ENCODE data around the gene RAB5A.
"Not testable (repeated sequence)": the region's sequence is repeated elsewhere in the genome, so short reads cannot be mapped to it uniquely, and the experiment has no call there.

The RAB5A gene, protein sequence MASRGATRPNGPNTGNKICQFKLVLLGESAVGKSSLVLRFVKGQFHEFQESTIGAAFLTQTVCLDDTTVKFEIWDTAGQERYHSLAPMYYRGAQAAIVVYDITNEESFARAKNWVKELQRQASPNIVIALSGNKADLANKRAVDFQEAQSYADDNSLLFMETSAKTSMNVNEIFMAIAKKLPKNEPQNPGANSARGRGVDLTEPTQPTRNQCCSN

DNA sequence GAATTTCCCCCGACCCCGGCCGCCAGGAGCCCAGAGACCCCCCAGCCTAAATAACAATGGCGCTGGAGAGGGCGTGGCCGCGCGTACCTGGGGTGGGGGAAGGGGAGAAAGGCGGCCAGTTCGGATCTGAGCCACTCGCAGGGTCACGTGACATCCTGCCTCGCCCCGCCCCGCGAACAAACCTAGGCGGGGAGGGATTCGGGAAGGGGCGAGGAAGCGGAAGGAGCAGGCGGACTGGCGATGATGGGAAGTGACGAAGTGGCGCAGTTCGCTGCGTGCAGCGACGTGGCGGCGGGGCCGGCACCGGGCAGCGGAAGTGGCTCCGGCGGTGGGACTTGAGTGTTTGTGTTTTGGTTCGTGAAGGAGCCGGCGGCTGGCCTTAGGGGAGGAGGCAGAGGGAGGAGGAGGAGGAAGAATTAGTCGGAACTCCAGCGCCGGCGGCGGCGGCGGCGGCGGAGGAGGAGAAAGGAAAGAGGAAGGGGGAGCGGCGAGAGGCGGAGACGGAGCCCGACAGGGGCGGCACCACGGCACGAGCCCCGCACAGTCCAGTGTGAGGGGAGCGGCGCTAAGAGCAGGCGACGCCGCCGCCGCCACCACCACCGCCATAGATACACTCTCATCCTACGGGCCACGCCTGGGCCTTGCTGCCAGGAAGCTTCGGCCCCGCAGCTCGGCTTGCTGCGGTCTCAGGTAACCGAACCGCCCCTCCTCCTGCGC, at the start of gene RAB5A:
Gene RAB5A, plus strand, starts transcription at position 266 of the 717 bp plus-strand sequence. CDS start 3,802 bp downstream, outside the sequence.
- peak; percentile 97 to 99 for DNase-seq

DNA sequence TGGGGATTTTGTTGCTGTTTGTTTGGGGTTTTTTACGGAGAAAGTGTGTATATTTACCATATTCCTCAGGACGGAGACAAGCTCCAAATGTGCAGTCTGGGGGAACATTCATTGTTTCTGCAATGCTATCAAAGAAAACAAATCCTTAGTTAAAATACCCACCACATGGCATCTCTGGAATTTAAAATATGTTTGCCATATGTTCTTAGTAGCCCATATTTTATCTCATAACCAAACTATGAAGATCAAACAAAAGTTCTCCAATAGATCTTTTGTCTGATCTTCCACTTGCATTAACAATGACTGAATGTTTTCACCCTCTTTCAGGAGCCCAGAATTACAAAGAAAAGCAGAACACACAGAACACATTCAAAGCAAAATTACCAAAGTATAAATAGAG, 48.2 kb upstream of the RAB5A start:
- peak in 1 of 2 experiments; percentile 10 for DNase-seq

DNA sequence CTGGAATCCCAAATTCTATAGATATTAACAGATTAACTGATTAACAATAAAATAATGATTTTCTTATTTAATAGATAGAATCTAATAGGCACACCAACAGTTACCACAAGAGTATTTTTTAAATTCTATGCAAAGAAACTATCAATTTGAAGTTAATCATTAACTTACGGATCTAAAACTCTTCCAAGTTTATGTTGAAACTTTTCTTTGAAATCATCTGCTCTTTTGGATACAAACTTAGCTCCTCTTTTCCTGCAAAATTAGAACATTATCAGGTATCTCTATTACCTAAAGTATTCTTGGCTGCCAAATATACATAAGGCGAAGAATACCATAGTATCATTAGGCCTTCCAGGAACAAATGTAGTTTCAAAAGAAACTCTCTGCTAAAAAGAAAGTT, 47.6 kb upstream of the RAB5A start:
- no peak for DNase-seq

DNA sequence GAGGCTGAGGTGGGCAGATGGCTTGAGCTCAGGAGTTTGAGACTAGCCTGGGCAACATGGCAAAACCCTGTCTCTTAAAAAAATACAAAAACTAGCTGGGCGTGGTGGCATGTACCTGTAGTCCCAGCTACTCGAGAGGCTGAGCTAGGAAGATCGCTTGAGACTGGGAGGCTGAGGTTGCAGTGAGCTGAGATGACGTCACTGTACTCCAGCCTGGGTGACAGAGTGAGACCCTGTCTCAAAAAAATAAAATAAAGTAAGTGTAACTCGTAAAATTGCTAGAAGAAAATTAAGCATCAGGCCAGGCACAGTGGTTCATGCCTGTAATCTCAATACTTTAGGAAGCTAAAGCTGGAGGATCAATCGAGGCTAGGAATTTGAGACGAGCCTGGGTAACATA, 47.1 kb upstream of the RAB5A start:
- DNase-seq, result not testable (repeated sequence)

DNA sequence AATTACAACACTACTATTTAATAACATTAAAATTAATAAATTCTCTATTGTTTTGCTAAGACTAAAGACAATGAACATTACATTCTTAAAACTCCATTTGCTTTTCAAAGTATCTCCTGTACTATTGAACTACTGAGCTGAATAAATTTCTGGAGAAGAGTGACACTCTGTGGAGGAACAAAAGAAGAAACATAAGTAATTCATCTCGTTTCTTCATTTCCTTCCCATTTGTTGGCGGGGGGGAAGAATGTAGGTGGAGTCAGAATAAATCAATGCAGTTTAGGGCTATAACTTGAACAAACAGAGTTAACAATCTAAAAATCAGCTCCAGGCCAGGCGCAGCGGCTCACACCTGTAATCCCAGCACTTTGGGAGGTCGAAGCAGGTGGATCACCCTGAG, 45.6 kb upstream of the RAB5A start:
- DNase-seq, result peak in 1 of 2 experiments; percentile 33

DNA sequence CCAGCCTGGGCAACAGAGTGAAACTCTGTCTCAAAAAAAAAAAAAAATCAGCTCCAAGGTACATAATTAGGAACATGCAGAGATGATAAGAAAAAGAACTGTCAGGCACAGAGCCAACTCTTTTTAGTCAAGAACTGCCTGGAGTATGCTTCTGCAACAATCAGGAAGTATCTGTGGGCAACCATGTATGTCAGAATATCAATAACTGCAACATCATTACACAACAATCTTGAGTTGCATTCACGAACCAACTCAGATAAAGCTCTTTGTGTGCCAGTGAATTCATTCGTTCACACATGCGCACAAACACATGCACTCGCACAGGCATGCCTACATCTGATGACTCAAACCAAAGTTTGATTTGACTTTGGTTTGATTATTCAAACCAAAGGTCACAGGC, 45.0 kb upstream of the RAB5A start:
- no peak for DNase-seq

DNA sequence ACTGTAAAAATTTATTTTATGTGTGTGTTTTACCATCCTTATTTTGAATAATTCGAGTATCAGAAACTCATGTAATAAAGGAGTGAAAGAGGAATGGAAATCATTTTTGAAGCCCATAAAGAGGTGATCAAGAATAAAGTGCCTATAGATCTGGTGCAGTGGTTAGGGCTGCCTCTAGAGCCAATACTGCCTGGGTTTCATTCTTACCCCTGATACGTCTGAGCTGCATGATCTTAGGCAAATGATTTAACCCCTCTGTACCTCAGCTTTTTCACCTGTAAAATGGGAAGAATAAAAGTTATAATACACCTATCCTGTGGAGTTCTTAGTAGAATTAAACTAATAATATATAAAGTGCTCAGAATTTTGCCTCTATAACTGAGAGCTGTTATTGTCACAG, 43.2 kb upstream of the RAB5A start:
- DNase-seq, result no peak

DNA sequence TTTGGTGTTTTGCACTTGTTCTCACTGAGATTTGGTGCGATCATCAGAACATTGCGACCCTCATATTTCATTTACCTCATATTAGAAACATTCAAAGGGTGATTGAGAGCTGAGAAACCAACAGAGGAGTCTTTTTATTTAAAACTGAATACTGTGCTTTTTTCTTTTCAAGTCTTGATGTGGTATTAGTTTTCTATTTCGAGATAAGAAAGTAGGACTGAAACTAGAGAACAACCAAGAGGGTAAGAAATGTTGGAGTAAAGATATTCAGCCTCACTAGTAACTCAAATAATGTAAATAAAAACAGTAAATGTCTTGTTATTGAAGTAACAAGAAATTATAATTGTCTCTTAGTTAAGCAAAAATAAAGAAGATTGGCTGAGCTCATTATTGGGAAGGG, 39.4 kb upstream of the RAB5A start:
- no peak for DNase-seq

DNA sequence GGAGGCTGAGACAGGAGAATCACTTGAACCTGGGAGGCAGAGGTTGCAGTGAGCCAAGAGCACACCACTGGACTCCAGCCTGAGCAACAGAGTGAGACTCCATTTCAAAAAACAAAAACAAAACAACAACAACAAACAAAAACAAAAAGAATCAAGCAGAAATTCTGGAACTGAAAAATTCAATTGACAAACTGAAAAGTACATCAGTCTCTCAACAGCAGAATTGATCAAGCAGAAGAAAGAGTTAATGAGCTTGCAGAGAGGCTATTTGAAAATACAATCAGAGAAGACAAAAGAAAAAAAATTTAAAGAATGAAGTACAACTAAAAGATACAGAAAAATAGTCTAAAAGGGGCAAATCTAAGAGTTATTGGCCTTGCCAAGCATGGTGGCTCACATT, 35.4 kb upstream of the RAB5A start:
- DNase-seq, result no peak

DNA sequence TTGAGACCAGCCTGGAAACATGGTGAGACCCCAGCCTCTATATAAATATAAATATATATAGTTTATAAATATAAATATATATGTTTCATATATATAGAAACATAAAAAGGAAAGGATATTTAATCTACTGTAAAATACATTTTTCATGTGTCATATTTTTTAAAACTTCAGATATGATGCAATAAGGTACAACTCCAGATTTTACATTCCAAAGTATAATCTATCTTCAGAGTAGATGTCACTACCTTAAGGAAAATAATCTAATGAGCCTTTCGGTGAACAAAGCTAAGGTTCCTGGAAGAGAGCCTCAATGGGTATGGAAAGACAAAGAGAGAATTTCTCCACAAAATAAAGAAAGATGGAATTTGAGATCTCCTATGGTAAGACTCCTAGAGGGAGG, 29.7 kb upstream of the RAB5A start:
- DNase-seq, result no peak

DNA sequence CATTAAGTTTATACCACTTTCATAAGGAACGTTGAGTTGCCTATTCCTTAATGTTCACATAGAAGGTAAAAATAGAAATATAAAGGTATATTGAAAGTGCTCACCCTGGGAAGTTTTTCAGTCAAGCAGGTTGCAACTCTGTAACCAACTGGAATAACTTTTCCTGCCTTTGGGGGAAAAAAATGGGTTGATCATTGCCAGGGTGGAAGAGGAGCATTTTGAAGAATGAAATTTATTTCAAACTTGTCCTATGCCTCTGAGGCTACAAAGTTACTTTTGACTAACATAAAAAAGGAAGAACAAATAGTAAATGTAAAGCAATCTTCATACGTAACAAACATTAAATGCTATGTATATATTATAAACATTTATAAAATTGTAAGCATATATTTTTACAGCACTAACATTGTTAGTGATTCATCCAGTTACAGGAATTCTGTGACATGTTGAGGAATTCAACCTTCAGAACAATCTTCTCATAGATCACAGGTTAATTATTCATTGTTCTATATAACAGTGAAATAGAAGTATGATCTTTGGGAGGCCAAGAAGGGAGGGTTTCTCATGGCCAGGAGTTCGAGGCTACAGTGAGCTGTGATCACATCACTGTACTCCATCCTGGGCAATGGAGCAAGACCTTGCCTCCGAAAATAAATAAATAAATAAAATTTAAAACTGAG, 26.4 kb upstream of the RAB5A start:
- DNase-seq, result no peak

DNA sequence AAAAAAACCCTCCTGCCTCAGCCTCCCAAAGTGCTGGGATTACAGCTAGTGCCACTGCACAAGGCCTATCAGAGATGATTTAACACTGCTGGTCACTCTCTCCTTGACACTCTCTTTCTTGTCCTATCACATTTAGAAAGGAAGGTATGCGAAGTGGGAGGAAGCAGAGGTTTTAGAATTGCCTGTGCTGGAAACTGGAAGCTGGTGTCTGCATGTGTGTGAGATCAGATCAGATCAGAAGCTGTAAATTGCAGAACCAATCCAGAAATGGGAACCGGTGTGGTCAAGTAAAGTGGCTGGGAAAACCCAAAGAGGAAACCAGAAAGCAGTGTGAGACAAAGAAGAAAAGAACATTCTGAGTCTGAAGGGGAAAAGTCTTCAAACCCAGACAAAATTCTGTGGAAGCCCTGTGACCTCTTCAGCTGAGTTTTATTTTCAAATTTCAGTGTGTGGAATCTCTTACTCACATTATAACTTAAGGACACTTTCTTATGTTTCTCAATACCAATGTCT, 15.7 kb upstream of the RAB5A start:
- no peak for DNase-seq

DNA sequence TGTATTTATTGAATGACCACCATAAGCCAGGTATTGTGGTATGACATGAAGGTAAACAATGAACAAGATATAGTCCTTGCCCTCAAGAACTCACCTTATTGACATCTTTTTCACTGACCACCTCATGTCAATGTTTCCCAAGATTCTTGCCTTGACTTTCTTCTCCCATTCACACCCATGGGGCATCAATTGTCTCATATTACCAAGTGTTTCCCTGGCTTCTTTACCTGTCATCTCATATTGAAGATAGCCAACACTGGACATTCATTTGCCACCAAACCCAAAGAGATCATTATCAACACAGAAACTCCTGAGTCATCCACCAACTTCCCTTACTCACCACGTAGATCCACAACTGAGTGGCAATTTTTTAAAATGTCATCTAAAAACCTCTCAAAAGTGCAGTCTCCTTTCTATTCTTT, 15.1 kb upstream of the RAB5A start:
- no peak for DNase-seq

DNA sequence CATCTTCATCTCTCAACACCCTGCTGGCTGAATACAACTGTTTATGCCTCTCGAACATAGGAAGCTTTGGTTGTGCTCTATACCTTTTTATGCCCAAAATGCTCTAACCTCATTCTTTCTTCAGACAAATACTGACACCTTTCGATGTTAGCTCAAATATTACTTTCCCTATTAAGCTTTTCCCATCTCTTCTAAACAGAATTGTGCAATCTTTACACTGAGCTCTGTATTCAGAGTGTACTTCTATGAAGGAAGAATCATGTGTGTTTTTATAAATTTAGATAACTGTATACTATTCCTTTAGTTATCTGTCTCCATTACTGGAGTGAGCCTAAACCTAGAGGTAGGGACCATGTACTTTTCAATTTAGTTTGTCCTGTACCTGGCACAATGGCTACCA, 14.5 kb upstream of the RAB5A start:
- no peak for DNase-seq

DNA sequence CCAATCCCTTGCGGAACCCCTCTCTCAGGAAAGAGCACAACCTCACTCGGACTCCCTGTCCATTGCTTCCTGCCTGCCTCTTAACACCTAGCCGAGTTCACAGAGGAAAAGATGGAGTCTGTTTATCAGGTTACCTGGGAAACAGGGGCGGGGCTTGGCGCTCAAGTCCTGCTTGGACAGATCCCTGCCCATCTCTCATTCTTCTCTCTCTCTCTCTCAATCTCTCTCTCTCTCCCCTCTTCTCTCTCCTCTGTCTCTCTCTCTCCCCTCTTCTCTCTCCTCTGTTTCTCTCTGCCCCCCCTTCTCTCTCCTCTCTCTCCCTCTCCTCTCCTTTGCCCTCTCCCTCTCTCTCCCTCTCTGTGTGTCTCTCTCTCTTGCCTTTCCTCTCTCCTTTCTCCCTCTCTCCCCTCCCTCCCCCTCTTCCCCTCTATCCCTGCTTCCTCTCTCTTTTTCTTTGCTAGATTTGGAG, 12.8 kb upstream of the RAB5A start, which contains the start of gene EFHB:
Gene EFHB, minus strand, starts transcription at position 120 of the 469 bp plus-strand sequence. CDS start 199 bp downstream, outside the sequence.
- no peak for DNase-seq

DNA sequence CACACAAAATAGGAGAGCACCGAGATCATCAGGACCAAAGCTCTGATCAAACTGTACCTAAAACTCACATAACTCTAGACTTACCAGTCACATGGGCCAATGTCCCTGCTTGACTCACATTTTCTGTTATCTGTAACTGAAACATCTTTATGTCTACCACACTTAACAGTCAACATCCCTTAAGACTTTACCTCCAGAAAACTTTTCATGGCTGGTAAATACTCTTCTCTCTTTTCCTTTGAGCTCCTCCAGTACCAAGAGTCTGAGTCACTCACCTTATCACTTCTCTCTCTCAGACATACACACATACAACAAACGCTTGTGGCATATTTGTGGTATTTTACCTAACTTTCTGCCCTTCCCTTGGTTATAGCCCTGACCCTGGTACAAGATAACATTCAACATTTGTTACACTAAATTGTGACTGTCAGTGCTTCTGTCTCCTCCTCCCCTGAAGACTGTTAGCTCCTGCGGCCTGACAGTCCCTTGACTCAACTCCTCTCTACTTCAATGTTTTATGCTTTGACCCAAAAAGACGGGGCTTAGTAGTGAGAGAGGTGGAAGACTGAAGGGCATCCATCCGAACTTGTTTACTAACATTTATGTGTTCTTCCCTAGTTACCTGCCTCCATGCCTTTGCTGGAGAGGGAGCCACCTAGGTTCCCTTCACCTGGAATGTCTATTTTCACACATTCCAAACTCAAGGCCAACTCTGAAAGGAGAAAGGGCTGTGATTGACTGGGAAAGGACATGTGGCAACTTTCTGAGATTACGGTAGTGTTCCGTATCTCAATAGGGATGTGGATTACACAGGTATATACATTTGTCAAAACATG, 9.2 kb upstream of the RAB5A start:
- DNase-seq, result no peak

DNA sequence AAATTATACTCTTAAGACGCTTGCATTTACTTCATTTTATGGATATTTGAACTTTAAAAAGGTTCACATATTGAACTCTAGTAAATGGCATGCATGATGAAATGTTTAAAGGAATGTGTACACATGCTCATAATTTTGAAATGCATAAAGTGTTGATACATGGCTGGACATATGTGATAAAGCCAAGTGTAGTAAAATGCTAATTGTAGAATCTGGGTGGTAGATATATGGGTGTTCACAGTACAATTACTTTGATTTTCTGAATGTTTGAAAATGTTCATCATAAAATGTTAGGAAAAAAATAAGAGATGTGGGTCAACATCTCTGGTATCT, 8.6 kb upstream of the RAB5A start:
- no peak for DNase-seq

DNA sequence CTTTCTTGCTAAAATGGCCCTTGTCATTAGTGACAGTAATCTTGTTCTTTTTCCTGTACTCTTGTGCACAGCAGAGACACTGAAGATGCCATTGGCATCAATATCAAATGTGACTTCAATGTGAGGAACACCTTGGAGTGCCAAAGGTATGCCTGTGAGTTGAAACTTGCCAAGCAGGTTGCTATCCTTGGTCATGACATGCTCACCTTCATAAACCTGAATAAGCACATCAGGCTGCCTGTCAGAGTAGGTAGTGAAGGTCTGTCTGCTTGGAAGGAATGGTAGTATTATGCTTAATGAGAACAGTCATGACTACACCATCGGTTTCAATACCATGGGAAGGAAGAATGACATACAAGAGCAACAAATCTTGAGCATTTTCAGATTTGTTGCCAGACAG, 6.3 kb upstream of the RAB5A start:
- no peak for DNase-seq

DNA sequence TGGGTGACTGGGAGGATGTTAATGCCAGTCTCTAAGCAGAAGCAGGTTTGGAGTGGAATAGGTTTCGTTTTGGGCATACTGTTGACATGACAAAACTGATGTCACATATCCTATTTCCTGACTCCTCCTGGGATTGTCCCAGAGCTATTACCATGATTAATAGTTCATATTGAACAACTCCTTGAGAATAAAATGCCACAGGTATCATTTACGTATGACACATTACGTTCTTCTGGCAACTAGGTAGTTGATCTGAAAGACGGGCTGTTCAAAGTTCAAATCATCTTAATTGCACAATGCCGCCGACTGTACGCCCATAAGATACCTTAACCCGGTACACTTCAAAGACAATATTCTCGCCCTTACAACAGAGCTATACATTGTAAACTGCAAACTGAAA, 1.4 kb upstream of the RAB5A start:
- no peak for DNase-seq

DNA sequence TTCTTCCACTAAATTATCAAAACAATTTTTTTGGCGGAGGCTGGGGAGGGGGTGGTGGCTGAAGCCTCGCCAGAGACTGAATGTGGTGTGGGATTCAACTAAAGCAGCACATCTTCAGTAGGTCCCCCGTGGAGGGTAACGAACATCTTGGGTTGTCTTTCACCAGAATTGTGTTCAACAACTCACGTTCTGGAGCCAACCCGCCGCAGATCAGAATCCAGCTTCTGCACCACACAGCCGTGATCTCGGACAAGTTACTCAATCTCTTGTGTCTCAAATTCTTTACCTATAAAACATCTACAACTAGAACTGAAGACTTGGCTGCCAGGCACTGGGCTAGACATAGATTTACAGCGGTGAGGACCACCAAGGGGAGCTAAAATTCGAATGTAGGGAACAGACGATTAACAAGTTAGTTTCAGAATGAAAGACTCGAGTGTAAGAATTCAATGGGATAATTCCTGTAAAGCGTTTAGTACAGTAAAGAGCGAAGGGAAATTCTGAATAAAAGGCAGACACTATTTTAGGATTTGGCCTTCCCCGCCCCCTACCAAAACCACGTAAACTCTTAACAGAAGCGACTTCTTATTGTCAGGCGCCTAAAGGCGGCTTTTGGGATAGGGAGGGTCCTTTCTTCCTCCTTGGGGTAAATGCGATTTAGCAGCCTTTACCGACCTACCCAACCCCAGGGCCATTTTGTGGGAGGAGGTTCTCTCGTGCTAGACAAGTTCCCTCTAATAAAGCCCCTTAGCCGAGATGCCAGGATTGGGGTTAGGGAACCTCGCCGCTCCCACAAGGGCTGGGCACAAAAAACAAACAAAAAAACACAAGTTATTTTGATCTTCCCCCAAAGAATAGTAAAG, 697 bp upstream of the RAB5A start:
- no peak for DNase-seq

DNA sequence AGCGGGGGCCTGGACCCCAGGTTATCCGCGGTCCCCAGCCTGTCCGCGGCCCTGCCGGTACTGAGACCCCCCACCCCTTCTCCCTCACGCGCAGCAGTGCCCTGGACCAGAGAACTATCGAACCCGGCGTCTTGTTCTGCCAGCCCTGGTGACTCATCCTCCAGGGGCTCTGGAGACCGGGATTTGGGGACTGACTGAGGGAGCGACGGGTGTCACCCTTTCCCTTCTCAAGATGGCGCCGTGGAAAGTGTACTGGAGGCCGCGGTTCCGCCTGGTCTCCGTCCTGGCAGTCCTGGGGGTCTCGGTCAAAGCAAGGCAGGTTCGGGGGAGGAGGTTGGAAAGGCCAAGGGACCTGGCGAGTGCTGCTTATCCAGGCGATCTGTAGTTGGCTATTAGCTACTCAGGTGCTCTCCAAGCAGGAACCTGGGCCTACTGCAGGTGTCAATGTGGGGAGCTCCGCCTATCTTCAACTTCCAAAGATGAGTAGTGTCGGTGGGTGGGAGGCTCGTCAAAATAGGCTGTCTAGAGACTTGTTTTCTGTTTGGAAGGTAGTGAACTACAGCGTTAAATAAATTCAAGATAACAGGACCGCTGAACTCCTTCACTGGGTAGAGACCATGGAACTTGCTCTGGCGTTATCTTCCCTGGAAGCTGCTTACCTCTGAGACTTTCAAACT, 790 bp downstream of the RAB5A start:
- DNase-seq, result peak in 1 of 2 experiments; percentile 57

All from SW 1271 (cell line).